Measurements from ENCODE around the gene SPOCK1. TPM values are rescaled to one million over a fixed set of nuclear protein-coding genes. Genes with fewer than 3 reads are reported as not detected.

SPOCK1 gene
- total RNA-seq, 1 donor from 2014 or later = 900 TPM

- Mint-ChIP-seq H3K4me3 (ENCODE audit: unreplicated experiment) (no peak overlapping the region), H3K9me3 (ENCODE audit: unreplicated experiment) (no peaks in the 10 kb centered on the region), H3K4me1 (ENCODE audit: unreplicated experiment) (peaks cover 20% of the 10 kb centered on the region), H3K36me3 (ENCODE audit: unreplicated experiment) (no peaks in the 10 kb centered on the region), H3K27me3 (ENCODE audit: unreplicated experiment) (no peaks in the 10 kb centered on the region), H3K27ac (ENCODE audit: unreplicated experiment) (peak overlapping the region; percentile 13)
- DNase-seq (ENCODE audit: extremely low spot score, unreplicated experiment) = no peak
- TF ChIP-seq CTCF (IDR thresholded peaks at IDR 0.05) = no peak
These were observed 293.0 kb downstream of the SPOCK1 start for GRCh38 chr5:137206030-137206715.

DNA sequence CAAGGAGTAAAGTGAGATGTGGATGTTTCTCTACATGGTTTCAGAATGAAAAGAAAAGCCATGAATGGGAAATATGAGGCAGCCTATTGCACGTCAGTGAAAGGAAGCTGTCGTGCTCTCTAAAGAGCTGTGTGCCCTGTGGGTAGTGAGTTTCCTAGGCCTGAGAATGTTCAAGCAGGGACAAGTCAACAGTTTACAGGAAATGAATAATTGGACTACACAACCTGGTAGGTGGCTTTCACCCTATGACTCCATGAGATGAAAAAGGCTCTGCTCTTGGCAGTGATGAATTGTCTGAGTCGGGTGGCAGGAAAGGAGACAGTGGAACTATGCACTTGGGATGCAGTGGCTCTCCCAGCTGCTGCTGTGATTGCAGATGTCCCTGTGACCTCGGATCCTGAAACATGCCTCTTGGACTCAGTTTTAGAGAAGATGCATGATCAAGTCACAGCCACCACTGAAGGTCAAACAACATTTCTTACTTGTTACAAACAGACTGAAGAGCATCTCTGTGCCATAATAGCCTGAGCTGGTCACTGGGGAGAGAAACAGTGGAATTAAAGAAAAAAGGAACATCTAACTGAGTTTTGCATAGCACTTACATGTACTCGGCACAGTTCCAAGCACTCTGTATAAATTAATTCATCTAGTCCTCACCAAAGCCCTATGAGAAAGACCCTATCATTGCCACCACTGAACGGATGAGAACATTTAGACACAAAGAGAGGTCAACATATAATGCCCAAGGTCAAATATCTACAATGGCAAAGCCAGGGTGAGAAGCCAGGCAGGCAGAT, 293.7 kb downstream of the SPOCK1 start:
- no peaks in the 10 kb centered on the region for H3K9me3 Mint-ChIP-seq (ENCODE audit: unreplicated experiment)
- H3K4me3 Mint-ChIP-seq (ENCODE audit: unreplicated experiment) = no peak overlapping the region
- H3K27me3 Mint-ChIP-seq (ENCODE audit: unreplicated experiment) = no peaks in the 10 kb centered on the region
- no peak for TF ChIP-seq CTCF (IDR thresholded peaks at IDR 0.05)
- no peak for DNase-seq (ENCODE audit: extremely low spot score, unreplicated experiment)
- H3K27ac Mint-ChIP-seq (ENCODE audit: unreplicated experiment) = no peak overlapping the region
- peaks cover 24% of the 10 kb centered on the region for H3K4me1 Mint-ChIP-seq (ENCODE audit: unreplicated experiment)
- H3K36me3 Mint-ChIP-seq (ENCODE audit: unreplicated experiment) = no peaks in the 10 kb centered on the region

DNA sequence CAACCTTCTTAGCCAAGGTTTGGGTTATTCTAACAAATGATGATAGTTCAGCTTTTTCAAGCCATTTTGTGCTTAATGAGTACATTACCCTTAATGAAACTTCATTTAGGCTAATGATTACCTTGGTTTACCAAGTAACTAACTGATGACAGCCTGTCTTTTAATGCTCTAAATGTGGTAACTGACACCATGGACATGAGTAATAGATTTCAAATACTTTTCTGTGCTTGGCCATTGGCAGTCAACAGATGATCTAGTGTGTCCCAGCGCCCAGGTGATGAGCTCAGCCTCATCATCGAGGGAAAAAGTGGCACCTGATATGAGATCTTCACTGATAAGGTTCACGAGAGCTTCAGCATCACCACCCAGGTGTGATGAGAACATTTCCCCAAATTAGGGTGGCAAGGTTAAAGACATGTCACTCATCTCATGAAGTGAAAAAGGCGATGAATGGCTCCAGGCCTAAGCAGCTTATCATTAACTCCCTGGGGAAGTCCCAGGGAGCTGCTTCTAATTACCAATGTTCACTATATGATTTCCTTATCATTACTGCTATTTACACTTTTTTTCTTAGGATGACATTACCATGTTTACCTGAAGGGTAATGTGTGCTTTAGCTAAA, 296.0 kb downstream of the SPOCK1 start:
- no peak for TF ChIP-seq CTCF (IDR thresholded peaks at IDR 0.05)
- H3K9me3 Mint-ChIP-seq (ENCODE audit: unreplicated experiment) = no peaks in the 10 kb centered on the region
- peaks cover 34% of the 10 kb centered on the region for H3K4me1 Mint-ChIP-seq (ENCODE audit: unreplicated experiment)
- no peaks in the 10 kb centered on the region for H3K27me3 Mint-ChIP-seq (ENCODE audit: unreplicated experiment)
- DNase-seq (ENCODE audit: extremely low spot score, unreplicated experiment) = no peak
- no peak overlapping the region for H3K4me3 Mint-ChIP-seq (ENCODE audit: unreplicated experiment)
- H3K36me3 Mint-ChIP-seq (ENCODE audit: unreplicated experiment) = peaks cover 2% of the 10 kb centered on the region
- H3K27ac Mint-ChIP-seq (ENCODE audit: unreplicated experiment) = no peak overlapping the region

DNA sequence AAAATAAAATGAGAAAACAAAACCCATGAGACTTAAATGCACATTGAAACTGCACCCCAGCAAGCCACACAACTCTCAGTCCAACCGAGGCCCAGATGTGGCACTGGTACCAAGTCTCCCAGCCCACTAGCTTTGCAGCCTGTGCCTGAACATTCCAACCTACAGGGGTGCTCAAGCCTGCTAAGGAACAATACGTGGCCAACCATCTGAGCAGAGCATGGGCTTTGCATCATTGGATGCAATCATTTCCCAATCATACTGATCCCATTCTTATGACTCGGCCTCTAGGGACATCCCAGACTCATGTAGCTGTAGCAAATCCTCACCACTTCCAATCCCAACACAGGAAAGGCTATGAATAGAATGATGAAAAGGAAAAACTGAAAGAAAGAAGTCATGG, 297.2 kb downstream of the SPOCK1 start:
- Mint-ChIP-seq H3K4me3 (ENCODE audit: unreplicated experiment) (no peak overlapping the region), H3K27me3 (ENCODE audit: unreplicated experiment) (no peaks in the 10 kb centered on the region), H3K27ac (ENCODE audit: unreplicated experiment) (no peak overlapping the region), H3K4me1 (ENCODE audit: unreplicated experiment) (peaks cover 34% of the 10 kb centered on the region), H3K36me3 (ENCODE audit: unreplicated experiment) (peaks cover 2% of the 10 kb centered on the region), H3K9me3 (ENCODE audit: unreplicated experiment) (no peaks in the 10 kb centered on the region)
- DNase-seq (ENCODE audit: extremely low spot score, unreplicated experiment) = no peak
- no peak for TF ChIP-seq CTCF (IDR thresholded peaks at IDR 0.05)

Data from osteocyte (in vitro differentiated cells).